ENCODE results near the gene ST6GALNAC3.

ST6GALNAC3 gene

DNA sequence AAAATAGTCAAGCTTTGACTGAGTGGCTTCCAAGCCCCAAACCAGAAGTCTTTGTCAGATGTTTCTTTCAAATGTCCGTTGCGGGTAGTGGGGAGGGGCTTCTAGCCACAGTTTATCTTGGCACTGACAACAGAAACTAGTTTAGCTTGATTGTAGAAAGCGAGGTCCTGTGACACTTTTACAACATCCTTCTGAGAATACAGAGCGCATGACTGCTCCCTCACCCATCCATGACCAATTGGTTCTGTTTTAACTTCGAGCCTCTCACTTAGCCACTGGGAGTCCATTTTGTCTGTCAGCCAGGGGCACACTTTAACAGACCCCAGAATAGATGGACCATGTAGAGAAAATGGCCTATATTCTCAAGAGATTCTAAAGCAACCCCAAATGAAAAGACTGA, 593.5 kb downstream of the ST6GALNAC3 start:
- no peak for DNase-seq

DNA sequence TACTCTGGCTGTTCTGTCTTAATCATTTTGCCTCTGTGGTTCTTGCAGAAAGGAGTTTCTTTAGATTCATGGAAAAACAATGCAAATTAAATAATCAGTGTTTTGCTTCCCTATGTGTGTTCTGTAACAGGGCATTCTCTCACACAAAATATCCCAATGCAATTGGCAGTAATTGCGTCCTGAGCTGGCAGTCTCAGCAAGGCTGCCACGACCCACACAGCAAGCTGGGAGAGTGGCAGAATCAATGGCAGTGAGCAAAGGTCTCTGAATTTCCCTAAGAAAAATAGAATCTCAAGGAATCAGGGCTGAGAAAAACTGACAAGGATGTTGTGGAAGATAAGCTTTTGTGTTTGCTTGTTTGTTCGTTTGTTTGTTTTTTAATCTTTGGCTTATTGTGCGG, 594.6 kb downstream of the ST6GALNAC3 start:
- DNase-seq: no peak

DNA sequence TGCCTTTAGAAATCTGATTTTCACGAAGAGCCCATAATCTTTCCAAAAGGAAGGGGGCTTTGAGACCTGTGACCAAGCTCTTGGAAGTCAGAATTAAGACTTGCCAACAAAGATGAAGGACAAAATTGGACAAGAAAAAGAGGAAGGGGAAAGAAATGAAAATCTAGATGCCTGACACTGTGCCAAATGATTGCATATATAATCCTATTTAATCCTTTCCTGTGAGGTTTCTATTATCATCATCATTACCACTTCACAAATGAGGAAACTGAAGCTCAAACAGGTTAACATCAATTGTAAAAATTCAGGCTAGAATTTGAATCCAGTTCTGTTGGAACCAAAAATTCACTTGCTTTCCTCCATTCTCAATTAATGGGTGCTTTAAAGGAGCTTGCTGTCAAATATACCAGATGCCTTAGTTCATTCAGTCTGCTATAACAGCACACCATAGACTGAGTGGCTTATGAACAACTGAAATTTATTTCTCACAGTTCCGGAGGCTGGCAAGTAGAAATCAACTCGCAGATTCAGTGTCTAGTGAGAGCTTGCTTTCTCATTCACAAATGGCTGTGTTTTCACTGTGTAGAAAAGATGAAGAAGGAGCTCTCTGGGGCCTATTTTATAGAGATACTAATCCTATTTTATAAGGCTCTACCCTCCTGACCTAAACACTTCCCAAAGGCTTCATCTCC, 595.2 kb downstream of the ST6GALNAC3 start:
- DNase-seq: no peak

DNA sequence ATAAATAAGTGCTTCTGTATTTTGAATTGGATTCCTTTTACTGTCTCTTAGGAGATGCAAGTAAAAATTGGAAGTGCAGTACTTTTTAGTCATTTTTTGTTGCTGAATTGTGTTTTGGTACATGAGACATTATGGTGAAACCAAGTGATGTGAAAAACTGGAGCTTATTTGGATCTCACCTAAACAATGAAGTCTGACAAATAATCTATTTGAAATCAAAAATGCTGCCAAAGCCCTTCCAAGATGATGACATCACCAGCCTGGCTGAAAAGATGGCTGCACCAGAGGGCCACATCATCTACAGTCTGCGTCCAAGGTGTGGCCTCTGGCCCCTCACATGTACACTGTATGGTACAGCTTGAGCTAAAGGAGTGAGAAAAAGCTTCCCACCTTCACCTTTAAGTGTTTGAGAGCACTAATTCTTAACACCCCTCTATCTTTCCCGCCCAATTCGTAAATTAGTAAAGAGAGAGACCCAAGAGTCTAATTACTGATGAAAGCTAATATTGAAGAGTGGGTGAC, 600.2 kb downstream of the ST6GALNAC3 start:
- no peak for DNase-seq

DNA sequence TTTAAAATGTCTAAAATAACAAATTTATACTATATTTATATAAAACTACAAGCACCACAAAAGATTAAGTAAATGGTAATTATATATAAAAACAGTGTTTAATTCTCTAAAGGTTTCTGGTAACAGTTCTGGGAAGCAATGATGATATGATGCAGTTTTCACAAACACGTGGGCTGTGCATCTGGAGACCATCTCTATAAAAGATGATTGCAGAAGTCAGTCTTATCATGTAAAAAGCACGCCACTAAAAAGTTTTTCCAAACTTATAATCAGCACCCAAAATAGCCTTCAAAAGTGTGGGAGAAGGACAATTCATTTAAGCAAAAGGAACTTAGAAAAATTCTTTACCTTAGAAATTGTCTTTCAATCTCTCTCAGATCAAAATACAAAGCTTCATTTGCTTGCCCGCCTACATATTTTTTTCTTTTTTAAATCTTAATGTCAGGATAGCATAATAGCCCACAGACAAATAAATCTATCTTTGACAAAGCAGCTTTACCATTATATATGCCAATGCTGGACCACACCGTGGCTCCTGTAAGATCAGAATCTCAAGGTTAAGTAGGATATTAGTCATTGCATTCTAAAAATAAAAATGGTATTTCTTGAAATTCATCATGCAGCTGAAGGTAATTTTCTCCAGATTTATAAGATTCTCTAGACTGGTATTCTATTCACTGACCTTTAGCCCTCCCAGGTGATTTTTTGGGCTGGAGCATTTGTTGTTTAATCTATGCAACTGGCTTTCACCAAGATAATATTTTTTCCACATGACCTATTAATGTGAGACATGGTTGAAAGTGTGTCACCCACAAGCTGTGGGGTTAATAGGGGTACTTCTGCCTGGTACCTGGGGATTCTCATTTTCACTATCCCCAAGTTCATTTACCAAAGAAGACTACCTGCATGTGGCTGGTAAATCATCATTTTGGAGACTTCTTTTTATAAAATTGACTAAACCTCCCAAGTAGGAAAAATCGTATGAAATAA, 603.2 kb downstream of the ST6GALNAC3 start:
- no peak for DNase-seq

DNA sequence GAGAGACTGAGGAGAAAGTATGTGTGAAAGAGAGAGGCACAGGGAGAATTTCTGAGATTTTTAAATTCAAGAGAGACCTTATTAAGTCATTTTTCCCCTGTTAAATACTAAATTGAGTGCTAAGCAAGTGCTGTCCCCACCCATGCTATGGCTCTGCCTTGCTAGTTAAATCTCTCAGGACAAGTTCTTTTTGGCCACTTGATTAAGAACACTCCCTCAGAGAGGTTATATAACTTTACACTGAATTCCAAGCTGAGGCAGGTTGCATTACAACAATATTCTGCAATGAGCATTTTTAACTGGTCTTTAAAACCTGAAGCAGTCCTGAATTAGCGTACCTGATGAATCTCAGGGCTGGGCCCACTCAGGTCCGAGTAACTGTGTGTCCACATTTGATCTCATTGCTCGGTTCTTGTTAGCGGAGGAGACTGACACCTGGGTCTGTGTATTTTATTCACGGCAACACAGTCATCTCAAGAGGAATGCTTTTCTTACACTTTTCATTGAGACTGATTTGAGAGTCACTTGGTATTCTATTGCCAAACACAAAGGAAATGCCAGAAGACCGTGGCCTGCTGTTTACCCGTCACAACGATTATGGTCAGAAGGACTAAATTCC, 605.1 kb downstream of the ST6GALNAC3 start:
- DNase-seq: no peak

DNA sequence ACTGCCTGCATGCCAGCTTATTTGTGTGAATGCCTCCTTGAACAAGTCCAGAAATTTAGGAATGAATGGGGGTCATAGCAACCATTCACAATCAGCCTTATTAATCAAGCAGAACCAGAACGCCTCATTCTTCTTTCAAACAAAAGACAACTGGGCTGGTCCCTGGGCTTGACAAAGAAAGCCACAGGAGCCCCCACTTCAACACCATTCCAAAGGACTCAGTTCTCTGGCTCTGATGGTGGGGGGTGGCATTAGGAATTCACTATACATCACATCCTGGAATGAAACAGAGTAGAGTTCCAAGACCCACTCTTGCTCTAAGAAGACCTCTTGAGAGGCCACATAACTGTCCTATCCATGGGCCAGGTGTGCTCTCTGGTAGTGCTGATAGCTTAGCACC, 606.1 kb downstream of the ST6GALNAC3 start:
- no peak for DNase-seq

DNA sequence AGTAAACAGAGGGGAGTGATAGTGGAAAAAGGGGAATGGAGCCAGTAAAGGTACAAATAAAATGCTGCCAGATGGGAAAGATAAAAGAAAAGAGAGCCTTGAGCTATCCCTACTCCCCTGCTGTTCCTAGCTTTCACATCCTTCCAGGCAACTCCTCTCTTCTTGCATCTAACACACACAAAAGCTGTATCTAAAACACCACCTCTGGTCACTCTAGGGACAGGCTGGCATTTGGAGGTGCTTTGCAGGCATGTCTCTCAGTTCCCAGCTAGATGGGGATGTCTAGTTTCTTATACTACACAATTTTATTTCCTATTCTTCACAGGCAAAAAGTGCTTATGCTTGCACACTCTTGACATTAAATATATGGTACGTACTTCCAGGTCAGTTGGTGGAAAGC, 607.6 kb downstream of the ST6GALNAC3 start:
- no peak for DNase-seq

Data from NCI-H2029 (cell line).